HG02870 (cell line): ENCODE results near the gene VPS41.
"Not testable (repeated sequence)": the region's sequence is repeated elsewhere in the genome, so short reads cannot be mapped to it uniquely, and the experiment has no call there.

Source experiments
- ATAC-seq: cut with Tn5 transposase; IDR thresholded peaks from one replicate; pipeline ENCODE4 v1.9.1; 2021; ENCODE audit warnings: mild to moderate bottlenecking, moderate library complexity; ENCODE audit not compliant: unreplicated experiment

The VPS41 gene

DNA sequence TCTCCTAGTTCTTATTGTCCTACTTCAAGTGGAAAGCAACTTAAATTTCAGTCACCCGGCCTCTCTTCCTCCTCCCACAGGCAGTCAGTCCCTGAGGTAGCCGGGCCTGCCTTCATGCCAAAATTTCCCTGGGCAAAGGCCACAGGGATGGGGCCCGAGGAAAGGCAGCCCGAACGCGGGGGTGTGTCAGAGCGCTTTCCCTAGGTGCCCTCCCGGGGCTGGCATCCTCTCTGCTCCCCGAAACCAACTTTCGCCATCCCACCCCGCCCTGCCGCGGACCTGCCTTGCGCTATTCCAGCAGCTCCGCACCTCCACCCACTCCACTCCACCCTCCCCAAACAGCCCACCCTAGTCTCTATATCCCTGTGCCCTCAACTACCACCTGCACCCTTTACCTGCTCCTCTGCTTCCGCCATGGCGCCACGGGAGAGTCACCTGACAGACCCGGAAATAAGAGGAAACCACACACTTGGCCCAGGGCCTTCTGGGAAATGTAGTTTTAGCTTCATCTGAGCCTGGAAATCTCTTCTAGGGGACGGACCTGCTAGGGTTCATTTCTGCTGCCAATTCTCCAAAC lies at the start of gene VPS41:
VPS41 (minus strand) TSS at position 433 of the 577 bp plus-strand sequence; CDS start at position 416, 17 bp downstream.
- ATAC-seq = peak; percentile 93

DNA sequence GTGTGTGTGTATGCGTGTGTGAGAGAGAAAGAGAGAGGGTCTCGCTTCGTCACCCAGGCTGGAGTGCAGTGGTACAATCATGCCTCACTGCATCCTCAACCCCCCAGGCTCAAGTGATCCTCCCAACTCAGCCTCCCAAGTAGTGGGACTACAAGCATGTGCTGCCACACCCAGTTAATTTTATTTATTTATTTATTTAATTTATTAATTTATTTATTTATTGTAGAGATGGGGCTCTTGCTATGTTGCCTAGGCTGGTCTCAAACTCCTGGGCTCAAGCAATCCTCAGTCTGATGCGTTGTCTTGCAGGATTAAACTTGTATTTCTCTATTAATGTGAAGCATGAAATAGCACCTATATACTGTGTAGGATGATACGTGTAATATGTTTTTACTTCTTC lies 46.9 kb upstream of the VPS41 start:
- ATAC-seq = no peak

DNA sequence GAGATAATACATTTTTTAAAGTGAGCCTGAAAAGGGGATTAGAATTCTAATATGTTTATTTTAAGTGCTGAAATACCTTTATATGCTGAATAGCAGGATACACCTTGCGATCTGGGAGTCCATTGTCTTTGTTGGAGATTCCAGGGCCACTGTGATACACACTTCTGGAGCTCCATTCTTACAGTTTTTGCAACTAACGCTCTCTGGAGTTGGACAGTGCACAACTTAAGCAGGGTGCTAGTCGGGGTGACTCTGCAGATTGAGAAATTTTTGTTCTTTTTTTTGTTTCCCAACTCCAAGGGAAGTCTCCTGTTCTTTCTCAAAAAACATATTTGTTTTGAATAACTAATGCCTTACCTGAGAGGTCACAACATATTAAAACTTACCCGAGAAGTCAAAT lies 45.0 kb upstream of the VPS41 start:
- ATAC-seq = no peak

DNA sequence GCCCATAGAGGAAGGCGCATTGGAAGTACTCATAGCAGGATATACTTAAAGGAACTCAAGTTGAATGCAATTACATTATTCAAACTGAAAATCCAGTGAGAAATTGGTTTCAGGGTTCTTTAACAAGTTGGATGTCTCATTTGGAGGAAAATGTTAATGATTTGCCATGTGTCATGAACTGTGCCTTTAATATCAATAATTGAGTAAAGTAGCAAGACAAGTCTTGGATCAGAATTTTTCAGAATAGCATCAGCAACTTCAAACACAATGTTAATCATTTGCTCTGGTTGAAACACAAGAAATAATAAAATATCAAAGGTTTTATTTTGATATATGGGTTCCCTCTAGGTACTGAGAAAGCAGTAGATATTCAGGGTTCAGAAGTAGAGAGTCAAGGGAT lies 44.2 kb upstream of the VPS41 start:
- ATAC-seq = no peak

DNA sequence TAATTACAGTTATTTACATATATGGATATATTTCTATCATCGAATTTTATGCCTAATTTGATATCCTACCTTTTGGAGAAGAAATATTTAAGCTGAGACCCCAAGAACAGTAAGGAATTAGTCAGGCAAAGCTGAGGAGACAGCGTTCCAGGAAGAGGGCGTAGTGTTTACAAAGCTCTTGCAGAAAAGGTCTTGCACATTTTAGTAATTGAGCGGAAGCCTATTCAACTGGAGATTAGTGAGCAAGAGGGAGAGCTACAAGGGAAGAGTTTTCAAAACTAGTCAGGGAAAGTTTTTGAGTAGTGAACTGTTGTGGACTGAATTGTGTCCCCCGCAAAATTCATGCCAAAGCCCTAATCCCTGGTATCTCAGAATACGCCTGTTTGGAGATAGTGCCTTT lies 42.2 kb upstream of the VPS41 start:
- ATAC-seq = no peak

DNA sequence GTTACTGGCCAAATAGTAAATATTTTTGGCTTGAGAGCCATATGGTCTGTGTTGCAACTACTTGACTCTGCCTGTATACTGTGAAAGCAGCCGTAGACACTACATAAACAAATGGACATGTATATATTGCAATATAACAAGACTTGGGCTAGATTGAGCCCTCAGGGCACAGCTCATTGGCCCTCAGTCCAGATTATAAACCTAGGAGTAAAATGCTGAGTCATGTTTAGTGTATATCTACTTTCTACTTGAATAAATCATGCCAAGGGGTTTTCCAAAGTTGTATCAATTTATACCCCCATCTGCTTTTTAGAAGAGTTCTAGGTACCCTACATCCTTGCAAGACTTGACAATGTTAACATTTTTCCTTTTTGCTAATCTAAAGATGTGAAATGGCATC lies 41.3 kb upstream of the VPS41 start:
- ATAC-seq = no peak

DNA sequence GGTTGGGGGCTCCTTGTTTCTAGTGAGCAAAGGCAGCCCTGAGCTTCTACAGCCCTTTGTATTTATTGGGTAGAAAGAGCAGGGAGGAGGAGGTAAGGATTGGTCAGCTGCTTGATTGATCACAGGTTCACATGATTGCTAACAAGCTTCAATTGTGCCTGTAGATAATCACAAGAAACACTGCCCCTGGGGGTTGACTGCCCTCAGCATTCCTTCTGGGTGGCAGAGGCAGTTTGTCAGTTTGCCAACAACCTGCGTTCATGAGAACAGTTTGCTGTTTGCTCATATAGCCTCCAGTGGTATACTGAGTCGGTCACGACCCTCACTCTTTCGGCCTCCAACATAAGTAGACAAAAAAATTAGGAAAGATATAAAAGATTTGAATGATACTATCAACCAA lies 38.5 kb upstream of the VPS41 start:
- not testable (repeated sequence) for ATAC-seq

DNA sequence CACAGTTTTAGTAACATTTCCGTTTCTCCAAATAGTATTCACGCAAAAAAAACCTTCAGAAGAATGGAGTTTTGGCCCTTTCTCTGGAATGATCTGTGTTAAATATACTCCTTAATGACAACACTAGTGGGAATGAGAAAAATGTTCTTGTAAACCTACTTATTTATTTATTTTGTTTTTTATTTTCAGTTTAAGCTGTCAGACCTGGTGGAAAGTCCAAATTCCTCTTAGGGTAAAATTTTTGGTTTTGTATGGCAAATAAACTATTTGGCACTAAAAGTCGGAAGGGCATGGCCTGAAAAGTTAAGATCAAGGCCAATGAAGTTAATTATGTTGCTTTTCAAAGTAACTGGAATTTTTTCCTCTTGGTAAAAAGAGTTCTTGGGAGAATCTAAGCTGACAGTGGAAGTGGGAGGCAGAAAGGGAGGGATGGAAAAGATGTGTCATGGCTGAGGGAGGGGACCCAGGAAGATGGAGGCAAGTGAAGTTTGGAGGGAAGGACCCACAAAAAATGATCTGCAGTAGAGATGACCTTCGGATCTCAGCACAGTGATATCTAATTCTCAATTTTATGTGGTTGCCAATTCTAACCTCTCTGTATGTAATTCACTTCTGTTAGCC lies 33.5 kb upstream of the VPS41 start:
- no peak for ATAC-seq

DNA sequence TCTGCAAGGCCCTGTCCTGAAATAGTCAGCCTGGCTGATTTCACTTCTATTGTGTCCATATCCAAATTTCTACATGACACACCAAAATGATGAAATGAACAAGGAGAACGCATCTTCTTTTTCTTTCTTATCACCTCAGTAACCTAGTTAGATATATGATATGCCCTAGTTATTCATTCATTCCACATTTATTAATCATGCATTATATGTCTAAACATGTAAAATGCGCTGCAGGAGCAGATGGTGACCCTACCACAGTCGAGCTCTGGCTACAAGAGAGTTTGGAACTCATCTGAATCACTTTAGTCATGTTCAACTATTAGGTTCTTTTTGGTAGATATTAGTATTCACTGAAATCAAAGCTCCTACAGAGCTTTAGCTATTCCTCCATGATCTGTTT lies 31.8 kb upstream of the VPS41 start:
- no peak for ATAC-seq

DNA sequence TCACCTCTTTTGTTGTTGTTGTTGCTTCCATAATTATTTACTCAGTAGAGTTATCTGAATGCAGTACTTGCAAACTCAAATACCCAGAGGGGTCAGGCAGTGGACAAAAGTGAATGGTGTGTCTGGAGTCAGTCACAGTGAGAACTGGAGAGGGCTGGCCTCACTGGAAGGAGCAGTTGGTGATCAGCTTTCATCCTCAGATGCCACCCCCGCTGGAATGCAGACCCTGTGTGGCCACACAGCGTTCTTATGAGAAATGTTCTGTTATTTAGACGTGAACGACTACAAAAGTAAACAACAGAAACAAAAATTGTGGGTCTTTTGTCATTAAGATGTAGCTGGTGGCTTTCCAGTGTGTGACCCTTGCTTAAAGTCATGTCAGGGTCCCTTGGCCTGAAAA lies 29.6 kb upstream of the VPS41 start:
- ATAC-seq = no peak

DNA sequence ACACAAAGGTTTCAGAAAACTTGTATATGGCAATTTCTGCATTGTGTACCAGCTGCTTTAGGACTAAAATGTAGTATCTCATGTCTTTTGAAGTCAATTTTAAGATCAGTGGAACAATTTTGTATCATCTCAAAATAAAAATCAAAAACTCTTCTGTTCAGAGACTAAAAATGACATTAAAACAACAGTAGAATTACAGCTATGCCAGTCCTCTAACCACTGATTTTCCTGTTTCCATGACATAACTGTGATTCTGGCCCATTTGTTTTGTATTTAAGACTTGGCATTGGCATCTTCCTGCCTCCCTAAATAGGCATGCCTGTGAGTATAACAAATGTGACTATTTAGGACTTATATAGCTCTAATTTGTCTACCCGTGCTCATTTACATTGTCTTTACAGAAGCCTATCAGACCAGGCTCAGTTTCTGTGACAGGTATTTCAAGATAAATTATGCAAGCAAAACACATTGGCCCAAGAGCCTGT lies 29.1 kb upstream of the VPS41 start:
- ATAC-seq = no peak

DNA sequence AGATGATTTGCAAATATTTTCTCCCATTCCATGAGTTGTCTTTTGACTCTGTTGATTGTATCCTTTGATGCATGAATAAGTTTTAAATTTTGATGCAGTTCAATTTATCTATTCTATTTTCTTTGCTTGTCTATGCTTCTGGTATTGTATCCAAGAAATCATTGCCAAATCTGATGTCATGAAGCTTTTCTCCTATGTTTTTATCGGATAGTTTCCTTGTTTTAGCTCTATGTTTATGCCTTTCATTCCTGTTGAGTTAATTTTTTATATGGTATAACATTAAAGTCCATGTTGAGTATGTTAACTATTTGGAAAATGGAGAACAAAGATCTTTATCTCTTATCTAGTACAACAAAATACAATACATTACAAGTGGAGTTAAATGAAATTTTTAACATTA lies 27.6 kb upstream of the VPS41 start:
- no peak for ATAC-seq

DNA sequence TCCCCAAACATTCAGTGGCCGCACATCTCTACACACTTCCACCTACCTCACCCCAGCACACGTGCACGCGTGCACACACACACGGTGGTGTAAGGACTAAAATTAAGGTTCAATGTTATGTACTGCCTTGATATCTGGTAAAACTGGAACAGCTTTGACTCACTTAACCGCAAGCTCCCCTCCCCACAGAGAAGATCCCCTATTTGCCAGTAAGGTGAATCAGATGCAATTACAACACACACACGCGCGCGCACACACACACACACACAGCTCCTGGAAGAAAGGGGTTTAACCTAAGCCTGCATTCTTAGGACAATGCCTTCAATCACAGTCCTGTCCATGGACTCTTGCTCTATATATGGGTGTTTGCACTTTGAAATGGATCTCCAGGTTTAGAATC lies 25.5 kb upstream of the VPS41 start:
- ATAC-seq = no peak

DNA sequence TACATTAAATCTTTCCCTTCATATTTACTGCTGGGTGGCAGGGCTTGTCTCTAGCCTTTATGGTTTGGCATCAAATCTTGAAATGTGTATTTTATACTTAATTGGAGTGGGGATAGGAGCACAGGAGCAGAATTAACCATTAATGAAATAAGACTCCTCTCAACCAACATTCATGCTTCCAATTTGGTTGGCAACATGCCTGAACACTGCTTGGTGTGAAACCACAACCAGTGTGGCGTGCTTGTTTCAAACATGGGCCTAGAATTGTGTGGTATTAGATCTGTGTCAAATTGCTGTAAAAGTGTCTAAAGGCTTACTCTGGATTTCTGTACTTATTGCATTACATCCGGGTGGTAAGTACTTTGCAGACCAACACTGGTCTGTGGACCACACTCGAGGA lies 25.1 kb upstream of the VPS41 start:
- ATAC-seq = no peak

DNA sequence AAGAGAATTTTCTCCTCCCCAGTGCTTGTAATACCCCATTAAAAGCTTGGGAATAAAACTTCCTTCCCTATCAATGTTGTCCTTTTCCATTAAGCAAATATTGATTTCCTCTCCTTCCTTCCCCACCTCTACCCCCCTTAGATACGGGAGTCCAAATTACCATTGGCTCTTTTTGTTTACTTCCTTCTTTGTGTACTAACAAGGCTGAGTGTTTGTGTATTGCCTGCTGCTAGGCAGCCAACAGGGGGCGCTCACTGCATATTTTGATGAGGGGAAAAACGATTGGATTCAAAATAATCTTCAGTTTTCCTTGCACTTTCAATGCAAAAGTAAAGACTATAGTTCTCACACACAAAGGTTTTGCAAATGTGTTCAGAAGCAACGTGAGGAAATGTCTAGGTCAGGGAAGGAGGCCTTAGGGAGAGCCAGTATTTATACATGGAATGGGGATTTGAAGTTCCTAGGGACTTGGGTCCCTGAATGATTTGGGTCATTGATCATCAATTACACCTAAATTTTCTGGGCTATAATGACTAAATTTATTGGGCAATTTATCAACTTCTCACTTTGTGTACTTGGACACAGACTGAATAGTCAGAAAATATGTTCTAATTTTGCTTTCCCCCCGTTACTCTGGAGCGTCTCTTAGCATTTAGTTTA lies 23.6 kb upstream of the VPS41 start:
- peak; percentile 82 for ATAC-seq

DNA sequence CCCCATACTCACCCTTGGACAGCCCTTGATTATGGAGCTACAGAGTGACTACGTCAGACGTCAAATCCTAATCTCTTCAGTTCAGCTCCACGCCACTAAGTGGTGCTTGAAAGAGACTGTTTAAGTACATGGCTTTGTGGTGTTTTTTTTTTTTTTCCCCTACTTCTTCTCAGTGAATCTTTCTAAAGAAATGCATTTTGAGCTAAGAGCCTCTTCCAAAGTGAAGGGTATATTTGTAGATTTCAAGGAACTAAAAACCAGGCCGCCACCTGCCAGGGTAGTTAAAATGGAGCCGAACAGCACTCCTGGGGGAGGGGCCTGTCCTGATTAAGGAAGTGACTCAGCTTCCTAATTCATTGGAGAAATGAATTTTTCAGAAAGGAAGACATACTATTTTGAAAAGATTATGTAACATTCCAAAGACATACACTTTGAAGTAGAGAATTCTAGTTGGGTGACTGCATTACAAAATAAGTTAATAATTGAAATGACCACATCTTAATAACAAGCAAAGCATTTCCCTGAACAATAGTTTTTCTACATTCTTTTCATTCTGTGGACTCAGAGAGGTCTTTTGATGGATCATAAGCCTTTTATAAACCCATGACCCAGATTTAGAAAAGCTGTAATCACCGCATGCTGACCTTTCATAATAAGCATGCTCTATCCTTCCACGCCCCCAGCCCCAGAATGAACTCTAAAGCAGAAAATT lies 20.6 kb upstream of the VPS41 start:
- no peak for ATAC-seq

DNA sequence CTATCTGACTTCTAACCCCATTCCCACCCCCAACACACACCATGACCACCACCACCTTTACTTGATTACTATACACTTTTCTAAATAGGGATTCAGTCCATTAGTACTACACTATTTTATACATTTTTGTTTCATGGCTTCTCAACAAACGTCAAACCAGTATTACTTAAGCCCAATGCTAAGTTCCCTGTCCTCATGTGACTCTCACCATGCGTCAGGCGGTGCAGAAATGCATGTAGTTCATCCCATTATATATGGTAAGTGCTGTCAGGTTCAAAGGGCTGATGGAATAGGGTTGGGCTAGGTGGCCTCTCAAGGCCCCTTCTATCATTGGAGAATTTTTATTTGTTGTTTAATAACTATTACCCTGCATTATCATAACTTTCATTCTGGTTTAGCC lies 19.5 kb upstream of the VPS41 start:
- ATAC-seq = no peak

DNA sequence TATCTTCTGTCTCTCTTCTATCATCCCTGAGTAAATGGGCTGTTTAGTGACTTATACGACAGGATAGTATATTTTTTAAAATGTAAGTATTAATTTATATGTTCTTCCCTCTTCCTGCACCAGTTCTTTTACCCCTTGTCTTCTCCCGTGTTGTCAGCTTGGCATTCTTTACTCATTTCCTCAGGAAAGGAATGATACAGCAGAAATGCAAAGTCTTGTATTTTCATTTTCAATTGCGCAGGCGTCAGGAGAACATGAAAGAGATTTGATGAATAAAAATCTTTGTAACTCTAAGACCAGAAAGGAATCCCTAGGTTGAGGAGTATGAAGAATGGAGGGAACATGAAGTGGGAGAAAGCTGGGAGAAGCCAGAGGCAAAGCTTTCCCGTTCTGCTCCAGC lies 18.8 kb upstream of the VPS41 start:
- no peak for ATAC-seq

DNA sequence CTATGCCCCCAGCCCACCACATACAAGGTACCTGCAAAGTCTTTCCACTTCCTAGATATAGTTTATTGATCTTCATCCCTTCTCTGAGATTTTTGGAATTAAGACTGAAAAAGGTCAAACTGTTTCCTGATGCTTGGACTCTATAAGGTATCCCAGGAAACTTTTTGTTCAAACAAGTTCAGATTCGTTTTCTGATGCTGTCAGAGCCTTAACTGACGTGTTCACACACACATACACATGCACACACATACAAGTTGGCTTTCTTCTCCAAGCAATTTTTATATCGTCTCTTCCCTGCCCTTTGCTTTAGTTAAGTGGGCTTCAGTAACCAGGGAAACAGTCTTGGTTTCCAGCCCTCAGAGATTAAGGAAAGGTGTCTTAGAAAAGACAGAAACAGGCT lies 11.7 kb upstream of the VPS41 start:
- no peak for ATAC-seq

DNA sequence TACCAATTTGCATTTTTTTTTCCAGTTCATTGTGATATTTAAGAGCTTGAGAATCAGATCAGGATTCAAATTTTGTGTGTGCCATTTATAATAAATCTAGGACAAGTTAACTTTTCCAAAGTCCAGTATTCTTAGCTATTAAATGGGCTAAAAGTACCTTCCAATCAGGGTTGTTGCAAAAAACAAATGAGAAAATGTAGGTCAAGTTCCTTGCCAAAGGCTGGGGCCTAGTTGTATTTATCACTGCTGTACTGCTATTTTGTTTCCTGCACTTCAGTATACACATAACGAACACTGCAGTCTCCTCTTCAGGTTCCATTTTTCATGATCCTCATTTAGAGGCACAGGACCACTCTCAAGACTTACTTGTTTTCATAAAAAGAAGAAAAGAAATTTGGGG lies 7.4 kb upstream of the VPS41 start:
- ATAC-seq = no peak

DNA sequence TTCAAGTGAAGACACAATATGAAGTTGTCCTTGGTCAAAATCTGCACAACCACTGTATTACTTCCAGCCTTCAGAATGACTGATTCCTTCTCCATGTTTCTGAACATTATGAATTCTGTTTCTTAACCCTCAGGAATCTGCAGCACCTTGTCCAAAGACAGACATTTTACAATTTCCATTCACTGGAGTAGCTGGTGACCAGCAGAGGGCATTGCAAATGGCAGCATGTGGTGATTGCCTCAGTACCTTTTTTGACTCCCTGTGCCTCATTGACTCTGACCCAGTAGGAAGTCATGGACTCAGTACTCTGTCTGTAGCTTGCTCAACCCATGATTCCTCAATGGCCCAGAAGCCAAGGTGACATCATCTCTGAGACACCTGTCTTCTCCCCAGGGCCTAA lies 879 bp upstream of the VPS41 start:
- no peak for ATAC-seq

DNA sequence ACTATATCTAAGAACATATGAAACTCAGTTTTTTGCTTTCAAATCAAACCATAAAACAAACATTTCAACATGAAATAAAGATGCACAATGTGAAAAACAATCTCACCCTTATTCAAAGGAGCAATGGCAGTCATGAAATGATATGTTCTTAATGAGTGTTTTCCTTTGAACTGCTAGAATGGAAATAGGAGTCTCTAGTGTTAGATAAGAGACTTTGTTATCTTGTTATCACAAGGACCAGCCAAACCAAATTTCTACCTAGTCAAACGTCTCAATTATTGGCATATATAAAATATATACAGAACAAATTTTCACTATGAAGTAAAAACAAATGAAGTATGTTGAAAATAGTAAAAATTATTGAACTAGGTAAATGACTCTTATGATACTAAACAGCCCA lies 1.2 kb downstream of the VPS41 start:
- ATAC-seq = no peak
